Measurements from ENCODE around the gene TMEM38A.

TMEM38A gene

DNA sequence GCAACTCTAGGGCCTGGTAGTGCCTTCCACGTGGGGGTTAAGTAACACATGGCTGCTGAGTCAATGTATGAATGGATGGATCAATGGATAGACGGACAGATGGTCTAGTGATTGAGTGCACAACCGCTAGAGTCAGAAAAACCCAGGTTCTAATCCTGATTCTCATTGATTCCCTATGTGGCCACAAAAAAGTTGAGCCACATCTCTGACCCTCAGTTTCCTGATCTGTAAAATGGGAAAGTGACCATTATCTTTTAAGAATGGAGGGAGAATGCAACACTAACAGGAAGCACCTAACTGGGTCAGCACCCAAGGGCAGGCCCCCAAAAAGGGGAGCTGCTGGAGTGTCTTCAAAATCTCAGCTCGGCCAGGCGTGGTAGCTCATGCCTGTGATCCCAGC is 3.6 kb upstream of the TMEM38A start:
- no peak overlapping the region for H3K14ac ChIP-seq (ENCODE audit: low read length)
- H3K4me2 ChIP-seq (ENCODE audit: insufficient read depth, low read length, poor library complexity, severe bottlenecking): no peak overlapping the region
- no peak overlapping the region for H3K4me3 ChIP-seq (ENCODE audit: low read length in 2 of 2)
- no CpG with 5 or more reads among the region's 5 CpGs for WGBS, 2 donors (ENCODE audit: extremely low coverage in 2 of 2, insufficient read length in 2 of 2, insufficient replicate concordance in 1 of 2)
- no peak overlapping the region for H3K27ac ChIP-seq (replicated peaks; ENCODE audit: low read length)
- H3K4me1 ChIP-seq (ENCODE audit: control insufficient read depth in 2 of 2, insufficient read depth in 1 of 2, low read depth in 1 of 2, low read length in 2 of 2): peaks cover 4 to 11% of the 10 kb centered on the region in 2 donors
- no peak overlapping the region for H3K4ac ChIP-seq (ENCODE audit: low read length)
- peaks cover 36 to 67% of the 10 kb centered on the region in 2 donors for H3K36me3 ChIP-seq (replicated peaks in 1 of 2; ENCODE audit: control insufficient read depth in 2 of 2, insufficient read depth in 2 of 2, low read length in 2 of 2)
- H4K91ac ChIP-seq (ENCODE audit: low read depth, low read length, poor library complexity): no peak overlapping the region
- no peak overlapping the region for H3K18ac ChIP-seq (ENCODE audit: low read length)
- H2BK5ac ChIP-seq (ENCODE audit: low read length): no peak overlapping the region
- no peak for DNase-seq (ENCODE audit: low spot score)
- H4K8ac ChIP-seq (ENCODE audit: low read depth, low read length): no peak overlapping the region
- H3K9ac ChIP-seq (ENCODE audit: low read depth, low read length, poor library complexity): no peak overlapping the region
- peaks cover 16% of the 10 kb centered on the region for H3K79me1 ChIP-seq (ENCODE audit: low read depth, low read length)
- H2AFZ ChIP-seq (ENCODE audit: low read length): no peak overlapping the region
- no peak overlapping the region for H2AK5ac ChIP-seq (ENCODE audit: low read depth, low read length)
- H3K23ac ChIP-seq (ENCODE audit: low read depth, low read length, poor library complexity): no peak overlapping the region
- H2BK120ac ChIP-seq (ENCODE audit: low read depth, low read length): no peak overlapping the region
- H3K27me3 ChIP-seq (ENCODE audit: control insufficient read depth in 3 of 3, insufficient read depth in 3 of 3, low read depth in 1 of 3, low read length in 3 of 3): peaks cover 0 to 16% (median 9%) of the 10 kb centered on the region in 3 experiments
- no peak overlapping the region for H2BK15ac ChIP-seq (ENCODE audit: low read length)
- no peak overlapping the region for H2BK12ac ChIP-seq (ENCODE audit: low read length)
- peaks cover 0 to 6% of the 10 kb centered on the region in 2 donors for H3K9me3 ChIP-seq (replicated peaks in 1 of 2; ENCODE audit: control insufficient read depth in 2 of 2, insufficient read depth in 1 of 2, low read depth in 1 of 2, low read length in 2 of 2)

GRCh38 chr19:16659464-16659831 is 1.5 kb upstream of the TMEM38A start:
- H3K23ac ChIP-seq (ENCODE audit: low read depth, low read length, poor library complexity): no peak overlapping the region
- peaks cover 0 to 16% (median 9%) of the 10 kb centered on the region in 3 experiments for H3K27me3 ChIP-seq (ENCODE audit: control insufficient read depth in 3 of 3, insufficient read depth in 3 of 3, low read depth in 1 of 3, low read length in 3 of 3)
- peak overlapping the region; percentile 5 for H3K18ac ChIP-seq (ENCODE audit: low read length)
- peak overlapping the region; percentile 73 to 78 for H3K4me3 ChIP-seq (ENCODE audit: low read length in 2 of 2)
- H4K8ac ChIP-seq (ENCODE audit: low read depth, low read length): no peak overlapping the region
- H2BK5ac ChIP-seq (ENCODE audit: low read length): peak overlapping the region; percentile 57
- no peak overlapping the region for H4K91ac ChIP-seq (ENCODE audit: low read depth, low read length, poor library complexity)
- peak overlapping the region; percentile 96 for H2AFZ ChIP-seq (ENCODE audit: low read length)
- peak overlapping the region; percentile 94 for H3K4me2 ChIP-seq (ENCODE audit: insufficient read depth, low read length, poor library complexity, severe bottlenecking)
- H3K36me3 ChIP-seq (replicated peaks in 1 of 2; ENCODE audit: control insufficient read depth in 2 of 2, insufficient read depth in 2 of 2, low read length in 2 of 2): peaks cover 21 to 47% of the 10 kb centered on the region in 2 donors
- WGBS, 2 donors (ENCODE audit: extremely low coverage in 2 of 2, insufficient read length in 2 of 2, insufficient replicate concordance in 1 of 2): no CpG with 5 or more reads among the region's 14 CpGs
- no peak overlapping the region for H3K4ac ChIP-seq (ENCODE audit: low read length)
- peaks cover 0 to 6% of the 10 kb centered on the region in 2 donors for H3K9me3 ChIP-seq (replicated peaks in 1 of 2; ENCODE audit: control insufficient read depth in 2 of 2, insufficient read depth in 1 of 2, low read depth in 1 of 2, low read length in 2 of 2)
- peaks cover 4 to 11% of the 10 kb centered on the region in 2 donors for H3K4me1 ChIP-seq (ENCODE audit: control insufficient read depth in 2 of 2, insufficient read depth in 1 of 2, low read depth in 1 of 2, low read length in 2 of 2)
- no peak overlapping the region for H3K27ac ChIP-seq (replicated peaks; ENCODE audit: low read length)
- no peak overlapping the region for H2BK15ac ChIP-seq (ENCODE audit: low read length)
- H3K79me1 ChIP-seq (ENCODE audit: low read depth, low read length): peaks cover 16% of the 10 kb centered on the region
- H2BK120ac ChIP-seq (ENCODE audit: low read depth, low read length): no peak overlapping the region
- no peak overlapping the region for H3K14ac ChIP-seq (ENCODE audit: low read length)
- peak; percentile 3 for DNase-seq (ENCODE audit: low spot score)
- H2BK12ac ChIP-seq (ENCODE audit: low read length): no peak overlapping the region
- peak overlapping the region; percentile 88 for H3K9ac ChIP-seq (ENCODE audit: low read depth, low read length, poor library complexity)
- peak overlapping the region; percentile 15 for H2AK5ac ChIP-seq (ENCODE audit: low read depth, low read length)

DNA sequence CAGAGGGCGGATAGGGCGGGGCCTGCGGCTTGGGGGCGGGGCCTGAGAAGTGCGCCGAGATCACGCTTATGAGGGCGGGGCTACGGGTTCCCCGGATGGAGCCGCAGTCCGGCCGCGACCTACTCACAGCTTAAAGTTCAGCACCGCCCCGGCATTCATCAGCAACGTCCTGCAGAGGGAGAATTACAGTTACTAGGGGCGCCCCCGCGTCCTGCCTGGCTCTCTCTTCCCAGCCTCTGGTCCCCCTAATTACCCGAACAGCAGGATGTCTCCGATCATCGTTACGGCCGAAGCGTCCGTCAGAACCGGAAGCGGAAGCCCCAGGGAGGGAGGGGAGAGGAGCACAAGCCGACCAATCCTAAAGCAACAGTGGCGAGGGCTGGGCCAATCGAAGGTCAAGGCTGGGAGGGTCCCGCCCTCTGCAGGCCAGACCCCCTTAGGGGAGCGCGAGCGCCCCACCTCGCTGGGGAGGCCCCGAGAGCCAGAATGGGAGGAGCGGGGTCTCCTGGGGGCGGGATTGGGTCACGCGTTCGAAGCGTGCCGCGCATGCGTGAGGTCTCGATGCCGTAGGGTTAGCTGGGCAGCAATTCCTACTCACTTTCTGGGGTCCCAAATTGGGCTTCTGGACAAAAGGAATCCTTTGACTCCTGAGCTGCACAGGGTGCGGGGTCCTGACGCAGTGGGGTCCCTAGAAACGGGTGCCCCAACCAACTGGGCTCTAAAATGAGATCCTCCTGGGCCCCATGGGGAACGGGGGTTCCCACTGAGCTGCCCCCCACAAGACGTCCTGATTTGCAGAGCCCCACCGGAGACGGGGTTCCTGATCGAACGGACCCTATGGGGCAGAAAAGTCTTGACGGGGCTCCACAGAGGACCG is 869 bp upstream of the TMEM38A start, which contains the start of gene SMIM7:
TSS of gene SMIM7 (minus strand) at position 313 of the 877 bp plus-strand sequence. CDS start at position 279, 34 bp downstream.
- no CpG with 5 or more reads among the region's 60 CpGs for WGBS, 2 donors (ENCODE audit: extremely low coverage in 2 of 2, insufficient read length in 2 of 2, insufficient replicate concordance in 1 of 2)
- Histone ChIP-seq H3K18ac (ENCODE audit: low read length) (peak within 1 kb of the TSS; percentile 100), H2AFZ (ENCODE audit: low read length) (peak within 1 kb of the TSS; percentile 96), H2BK12ac (ENCODE audit: low read length) (no peak within 1 kb of the TSS), H3K4ac (ENCODE audit: low read length) (peak within 1 kb of the TSS; percentile 98), H2BK5ac (ENCODE audit: low read length) (peak within 1 kb of the TSS; percentile 57), H3K9ac (ENCODE audit: low read depth, low read length, poor library complexity) (peak within 1 kb of the TSS; percentile 93), H2AK5ac (ENCODE audit: low read depth, low read length) (peak within 1 kb of the TSS; percentile 93), H3K9me3 (replicated peaks in 1 of 2; ENCODE audit: control insufficient read depth in 2 of 2, insufficient read depth in 1 of 2, low read depth in 1 of 2, low read length in 2 of 2) (peaks cover 0 to 6% of the 10 kb centered on the region in 2 donors), H3K23ac (ENCODE audit: low read depth, low read length, poor library complexity) (peak within 1 kb of the TSS; percentile 98), H2BK120ac (ENCODE audit: low read depth, low read length) (peak within 1 kb of the TSS; percentile 64), H3K14ac (ENCODE audit: low read length) (peak within 1 kb of the TSS; percentile 95), H3K4me1 (ENCODE audit: control insufficient read depth in 2 of 2, insufficient read depth in 1 of 2, low read depth in 1 of 2, low read length in 2 of 2) (peaks cover 4 to 11% of the 10 kb centered on the region in 2 donors), H3K4me2 (ENCODE audit: insufficient read depth, low read length, poor library complexity, severe bottlenecking) (peak within 1 kb of the TSS; percentile 97), H4K91ac (ENCODE audit: low read depth, low read length, poor library complexity) (no peak within 1 kb of the TSS), H3K27me3 (ENCODE audit: control insufficient read depth in 3 of 3, insufficient read depth in 3 of 3, low read depth in 1 of 3, low read length in 3 of 3) (peaks cover 0 to 16% (median 9%) of the 10 kb centered on the region in 3 experiments), H2BK15ac (ENCODE audit: low read length) (peak within 1 kb of the TSS; percentile 79), H3K36me3 (replicated peaks in 1 of 2; ENCODE audit: control insufficient read depth in 2 of 2, insufficient read depth in 2 of 2, low read length in 2 of 2) (peaks cover 21 to 41% of the 10 kb centered on the region in 2 donors), H3K4me3 (ENCODE audit: low read length in 2 of 2) (peak within 1 kb of the TSS; percentile 73 to 91), H4K8ac (ENCODE audit: low read depth, low read length) (peak within 1 kb of the TSS; percentile 87), H3K79me1 (ENCODE audit: low read depth, low read length) (peaks cover 16% of the 10 kb centered on the region), H3K27ac (replicated peaks; ENCODE audit: low read length) (peak within 1 kb of the TSS; percentile 92)
- peak; percentile 97 for DNase-seq (ENCODE audit: low spot score)

DNA sequence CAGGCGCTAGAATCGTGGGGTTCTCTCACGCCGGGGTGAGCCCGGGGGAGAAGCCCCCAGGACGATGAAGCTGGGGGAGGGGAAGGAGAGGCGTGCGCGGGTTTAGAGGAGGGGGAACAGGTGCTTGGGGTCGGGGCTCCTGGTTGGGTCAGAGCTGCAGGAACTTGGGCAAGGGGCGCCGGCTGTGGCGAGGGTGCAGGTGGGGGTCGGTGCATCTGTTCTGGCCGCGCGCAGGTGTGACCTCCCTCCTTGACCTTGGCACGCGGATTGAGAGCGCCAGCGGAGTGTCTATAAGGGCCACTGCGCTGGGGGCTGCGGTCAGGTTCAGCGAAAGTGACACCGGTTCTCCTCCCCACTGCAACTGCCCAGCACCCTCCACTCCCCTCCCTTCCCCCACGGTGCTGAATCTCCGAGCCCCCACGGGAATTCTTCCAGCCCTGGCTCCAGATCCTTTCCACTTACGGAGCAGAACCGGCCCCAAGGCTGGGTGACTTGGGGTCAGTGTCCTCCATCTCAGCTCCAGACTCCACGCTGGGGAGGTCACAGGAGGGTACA is 618 bp downstream of the TMEM38A start:
- Histone ChIP-seq H3K14ac (ENCODE audit: low read length) (peak overlapping the region; percentile 9), H2AK5ac (ENCODE audit: low read depth, low read length) (peak overlapping the region; percentile 63), H3K27me3 (ENCODE audit: control insufficient read depth in 3 of 3, insufficient read depth in 3 of 3, low read depth in 1 of 3, low read length in 3 of 3) (peaks cover 0 to 16% (median 9%) of the 10 kb centered on the region in 3 experiments), H4K91ac (ENCODE audit: low read depth, low read length, poor library complexity) (no peak overlapping the region), H3K4me2 (ENCODE audit: insufficient read depth, low read length, poor library complexity, severe bottlenecking) (peak overlapping the region; percentile 97), H2BK12ac (ENCODE audit: low read length) (peak overlapping the region; percentile 22), H2BK5ac (ENCODE audit: low read length) (no peak overlapping the region), H2BK15ac (ENCODE audit: low read length) (peak overlapping the region; percentile 79), H3K27ac (replicated peaks; ENCODE audit: low read length) (no peak overlapping the region), H2AFZ (ENCODE audit: low read length) (peak overlapping the region; percentile 96), H3K23ac (ENCODE audit: low read depth, low read length, poor library complexity) (peak overlapping the region; percentile 63), H3K9ac (ENCODE audit: low read depth, low read length, poor library complexity) (peak overlapping the region; percentile 70), H3K79me1 (ENCODE audit: low read depth, low read length) (peaks cover 14% of the 10 kb centered on the region), H4K8ac (ENCODE audit: low read depth, low read length) (no peak overlapping the region), H3K18ac (ENCODE audit: low read length) (peak overlapping the region; percentile 70), H3K4ac (ENCODE audit: low read length) (no peak overlapping the region), H3K4me1 (ENCODE audit: control insufficient read depth in 2 of 2, insufficient read depth in 1 of 2, low read depth in 1 of 2, low read length in 2 of 2) (peaks cover 4 to 11% of the 10 kb centered on the region in 2 donors), H3K4me3 (ENCODE audit: low read length in 2 of 2) (peak overlapping the region; percentile 73 to 82), H3K36me3 (replicated peaks in 1 of 2; ENCODE audit: control insufficient read depth in 2 of 2, insufficient read depth in 2 of 2, low read length in 2 of 2) (peaks cover 14 to 28% of the 10 kb centered on the region in 2 donors), H2BK120ac (ENCODE audit: low read depth, low read length) (peak overlapping the region; percentile 64), H3K9me3 (replicated peaks in 1 of 2; ENCODE audit: control insufficient read depth in 2 of 2, insufficient read depth in 1 of 2, low read depth in 1 of 2, low read length in 2 of 2) (peaks cover 0 to 6% of the 10 kb centered on the region in 2 donors)
- WGBS, 2 donors (ENCODE audit: extremely low coverage in 2 of 2, insufficient read length in 2 of 2, insufficient replicate concordance in 1 of 2): no CpG with 5 or more reads among the region's 31 CpGs
- no peak for DNase-seq (ENCODE audit: low spot score)

All from neuronal stem cell (in vitro differentiated cells).